HEK293 (cell line): ENCODE data around the gene TSC22D1.

Experiments used
- CTCF ChIA-PET: fragments of 350-600 bp; formaldehyde crosslinking; extraction: SDS; loops from one replicate; lab custom pipeline; 2021; ENCODE audit warnings: antibody characterized with exemption; lab: Yijun Ruan, JAX
- POLR2A ChIA-PET: fragments of 300-600 bp; formaldehyde crosslinking; extraction: SDS; loops from one replicate; lab custom pipeline; 2020; ENCODE audit warnings: antibody characterized with exemption, inconsistent platforms; lab: Yijun Ruan, JAX
- H3K27ac ChIP-seq: fragments of 200-500 bp; sonication (Bioruptor generic); 2 replicates; pipeline ENCODE4 v1.5.1; 2014; ENCODE audit warnings: low read depth, low read length, control low read depth, inconsistent platforms; ENCODE audit errors: extremely low read depth
- H3K36me3 ChIP-seq, 2 experiments: fragments of 200-500 bp in 1 of 2; sonication (Bioruptor generic) in 1 of 2; 1 replicate in 1 of 2; 2 replicates in 1 of 2; pipeline ENCODE4 v1.5.1; 2014 to 2017; ENCODE audit warnings: inconsistent platforms in 2 of 2, low read length in 2 of 2; ENCODE audit not compliant: control insufficient read depth in 2 of 2, insufficient read depth in 1 of 2
- H3K4me1 ChIP-seq: fragments of 200-500 bp; sonication (Bioruptor generic); 2 replicates; pipeline ENCODE4 v1.5.1; 2014; ENCODE audit warnings: mild to moderate bottlenecking, low read length, inconsistent platforms; ENCODE audit not compliant: control insufficient read depth, insufficient read depth
- H3K4me3 ChIP-seq: 2 replicates; pipeline ENCODE4 v1.5.1; 2011; ENCODE audit warnings: low read depth, mild to moderate bottlenecking, control low read depth, low read length, moderate library complexity
- H3K9me3 ChIP-seq: fragments of 200-500 bp; sonication (Bioruptor generic); 2 replicates; pipeline ENCODE4 v1.5.1; 2014; ENCODE audit warnings: low read depth, low read length, inconsistent platforms; ENCODE audit not compliant: control insufficient read depth, insufficient read depth
- KLF9 ChIP-seq: fragments of 450-650 bp; formaldehyde crosslinking; IDR thresholded peaks from 2 replicates; pipeline ENCODE4 v1.5.1; 2016; ENCODE audit warnings: missing biosample characterization, missing genetic modification characterization, low read depth
- SCRT1 ChIP-seq: fragments of 450-650 bp; formaldehyde crosslinking; IDR thresholded peaks from 2 replicates; pipeline ENCODE4 v1.5.1; 2016; ENCODE audit warnings: missing biosample characterization, missing genetic modification characterization, borderline replicate concordance
- SCRT2 ChIP-seq: fragments of 450-650 bp; formaldehyde crosslinking; IDR thresholded peaks from 2 replicates; pipeline ENCODE4 v1.5.1; 2016; ENCODE audit warnings: missing biosample characterization, missing genetic modification characterization
- SP2 ChIP-seq: fragments of 450-650 bp; formaldehyde crosslinking; IDR thresholded peaks from 2 replicates; pipeline ENCODE4 v1.5.1; 2016; ENCODE audit warnings: missing biosample characterization, missing genetic modification characterization
- ZNF114 ChIP-seq: fragments of 450-650 bp; formaldehyde crosslinking; IDR thresholded peaks from 2 replicates; pipeline ENCODE4 v1.5.0; 2017; ENCODE audit warnings: missing biosample characterization, missing genetic modification characterization
- ZNF223 ChIP-seq: fragments of 450-650 bp; formaldehyde crosslinking; IDR thresholded peaks from 2 replicates; pipeline ENCODE4 v1.5.1; 2016; ENCODE audit warnings: missing biosample characterization, missing genetic modification characterization
- ZNF37A ChIP-seq: fragments of 450-650 bp; IDR thresholded peaks from 2 replicates; pipeline ENCODE4 v1.5.1; 2018; ENCODE audit warnings: missing biosample characterization, missing genetic modification characterization
- ZNF423 ChIP-seq: fragments of 450-650 bp; formaldehyde crosslinking; IDR thresholded peaks from 2 replicates; pipeline ENCODE4 v1.5.1; 2016; ENCODE audit warnings: missing biosample characterization, missing genetic modification characterization
- ZNF514 ChIP-seq: fragments of 450-650 bp; formaldehyde crosslinking; IDR thresholded peaks from 2 replicates; pipeline ENCODE4 v1.5.1; 2016; ENCODE audit warnings: missing biosample characterization, missing genetic modification characterization
- ZNF654 ChIP-seq: fragments of 450-650 bp; formaldehyde crosslinking; IDR thresholded peaks from 2 replicates; pipeline ENCODE4 v1.5.1; 2016; ENCODE audit warnings: low read depth, missing biosample characterization, missing genetic modification characterization
- ZNF660 ChIP-seq: fragments of 450-650 bp; IDR thresholded peaks from 2 replicates; pipeline ENCODE4 v1.5.1; 2018; ENCODE audit warnings: missing biosample characterization, mild to moderate bottlenecking, missing genetic modification characterization
- ZNF776 ChIP-seq: fragments of 450-650 bp; formaldehyde crosslinking; IDR thresholded peaks from 2 replicates; pipeline ENCODE4 v1.5.0; 2017; ENCODE audit warnings: missing biosample characterization, missing genetic modification characterization, borderline replicate concordance
- TF ChIP-seq, protein P1 (sequence below): fragments of 450-650 bp; formaldehyde crosslinking; IDR thresholded peaks from 2 replicates; pipeline ENCODE4 v1.5.1; 2016; ENCODE audit warnings: missing biosample characterization, missing genetic modification characterization, low read depth
- TF ChIP-seq, protein P2 (sequence below): fragments of 450-650 bp; formaldehyde crosslinking; IDR thresholded peaks from 2 replicates; pipeline ENCODE4 v1.5.1; 2016; ENCODE audit warnings: missing biosample characterization, missing genetic modification characterization
- TF ChIP-seq, protein P3 (sequence below): fragments of 450-650 bp; formaldehyde crosslinking; IDR thresholded peaks from 2 replicates; pipeline ENCODE4 v1.5.1; 2017; ENCODE audit warnings: missing biosample characterization, missing genetic modification characterization
- TF ChIP-seq, protein P4 (sequence below): fragments of 450-650 bp; formaldehyde crosslinking; conservative IDR thresholded peaks from 2 replicates; pipeline ENCODE4 v1.5.1; 2016; ENCODE audit warnings: low read depth, missing biosample characterization, missing genetic modification characterization

Gene TSC22D1

DNA sequence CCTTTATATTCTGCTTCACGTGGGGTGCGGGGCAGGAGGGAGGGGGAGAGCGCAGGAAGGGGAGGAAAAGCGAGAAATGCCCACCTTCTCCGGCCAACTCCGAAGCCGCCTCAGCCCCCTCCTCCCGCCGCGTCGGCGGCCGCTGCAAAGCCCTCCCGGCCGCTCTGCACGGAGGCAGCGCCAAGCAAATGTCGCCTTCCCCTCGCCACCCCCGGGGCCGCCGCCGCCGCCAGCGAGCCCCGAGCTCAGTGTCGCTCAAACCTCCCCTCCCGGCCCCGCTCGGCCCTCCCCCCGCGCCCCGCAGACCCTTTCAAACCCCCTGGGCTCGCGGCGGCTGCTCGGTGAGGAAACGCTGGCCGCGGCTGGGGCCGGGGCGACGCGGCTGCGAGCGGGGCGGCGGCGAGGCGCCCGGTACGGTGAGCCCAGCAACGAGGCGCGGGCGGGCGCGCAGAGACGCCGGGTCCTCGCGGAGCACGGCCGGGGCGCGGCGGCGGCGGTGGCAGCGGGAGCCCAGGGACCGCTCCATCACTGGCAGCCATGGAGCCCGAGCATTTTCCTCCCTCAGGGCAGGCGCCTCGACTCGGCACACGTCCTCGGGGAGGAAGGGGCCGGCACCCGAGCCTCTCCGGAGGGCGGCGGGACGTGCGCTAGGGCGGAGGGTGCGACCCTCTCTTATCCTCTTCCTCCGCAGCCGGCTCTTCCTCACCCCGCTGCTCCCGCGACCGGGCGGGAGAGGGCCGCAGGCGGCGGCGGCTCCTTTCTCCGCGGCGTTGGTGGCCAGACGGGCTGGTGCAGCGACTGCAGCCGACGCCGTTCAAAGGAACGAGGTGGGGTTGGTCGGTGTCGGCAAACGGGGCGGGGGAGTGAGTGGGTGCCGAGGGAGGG is 463 bp upstream of the TSC22D1 start (continued):
- TF ChIP-seq, protein P1, sequence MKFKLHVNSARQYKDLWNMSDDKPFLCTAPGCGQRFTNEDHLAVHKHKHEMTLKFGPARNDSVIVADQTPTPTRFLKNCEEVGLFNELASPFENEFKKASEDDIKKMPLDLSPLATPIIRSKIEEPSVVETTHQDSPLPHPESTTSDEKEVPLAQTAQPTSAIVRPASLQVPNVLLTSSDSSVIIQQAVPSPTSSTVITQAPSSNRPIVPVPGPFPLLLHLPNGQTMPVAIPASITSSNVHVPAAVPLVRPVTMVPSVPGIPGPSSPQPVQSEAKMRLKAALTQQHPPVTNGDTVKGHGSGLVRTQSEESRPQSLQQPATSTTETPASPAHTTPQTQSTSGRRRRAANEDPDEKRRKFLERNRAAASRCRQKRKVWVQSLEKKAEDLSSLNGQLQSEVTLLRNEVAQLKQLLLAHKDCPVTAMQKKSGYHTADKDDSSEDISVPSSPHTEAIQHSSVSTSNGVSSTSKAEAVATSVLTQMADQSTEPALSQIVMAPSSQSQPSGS, result no peak
- TF ChIP-seq ZNF654 (tag by site-specific recombination), result no peak
- TF ChIP-seq, protein P2, sequence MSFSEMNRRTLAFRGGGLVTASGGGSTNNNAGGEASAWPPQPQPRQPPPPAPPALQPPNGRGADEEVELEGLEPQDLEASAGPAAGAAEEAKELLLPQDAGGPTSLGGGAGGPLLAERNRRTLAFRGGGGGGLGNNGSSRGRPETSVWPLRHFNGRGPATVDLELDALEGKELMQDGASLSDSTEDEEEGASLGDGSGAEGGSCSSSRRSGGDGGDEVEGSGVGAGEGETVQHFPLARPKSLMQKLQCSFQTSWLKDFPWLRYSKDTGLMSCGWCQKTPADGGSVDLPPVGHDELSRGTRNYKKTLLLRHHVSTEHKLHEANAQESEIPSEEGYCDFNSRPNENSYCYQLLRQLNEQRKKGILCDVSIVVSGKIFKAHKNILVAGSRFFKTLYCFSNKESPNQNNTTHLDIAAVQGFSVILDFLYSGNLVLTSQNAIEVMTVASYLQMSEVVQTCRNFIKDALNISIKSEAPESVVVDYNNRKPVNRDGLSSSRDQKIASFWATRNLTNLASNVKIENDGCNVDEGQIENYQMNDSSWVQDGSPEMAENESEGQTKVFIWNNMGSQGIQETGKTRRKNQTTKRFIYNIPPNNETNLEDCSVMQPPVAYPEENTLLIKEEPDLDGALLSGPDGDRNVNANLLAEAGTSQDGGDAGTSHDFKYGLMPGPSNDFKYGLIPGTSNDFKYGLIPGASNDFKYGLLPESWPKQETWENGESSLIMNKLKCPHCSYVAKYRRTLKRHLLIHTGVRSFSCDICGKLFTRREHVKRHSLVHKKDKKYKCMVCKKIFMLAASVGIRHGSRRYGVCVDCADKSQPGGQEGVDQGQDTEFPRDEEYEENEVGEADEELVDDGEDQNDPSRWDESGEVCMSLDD (tag by site-specific recombination), result no peak
- TF ChIP-seq, protein P3, sequence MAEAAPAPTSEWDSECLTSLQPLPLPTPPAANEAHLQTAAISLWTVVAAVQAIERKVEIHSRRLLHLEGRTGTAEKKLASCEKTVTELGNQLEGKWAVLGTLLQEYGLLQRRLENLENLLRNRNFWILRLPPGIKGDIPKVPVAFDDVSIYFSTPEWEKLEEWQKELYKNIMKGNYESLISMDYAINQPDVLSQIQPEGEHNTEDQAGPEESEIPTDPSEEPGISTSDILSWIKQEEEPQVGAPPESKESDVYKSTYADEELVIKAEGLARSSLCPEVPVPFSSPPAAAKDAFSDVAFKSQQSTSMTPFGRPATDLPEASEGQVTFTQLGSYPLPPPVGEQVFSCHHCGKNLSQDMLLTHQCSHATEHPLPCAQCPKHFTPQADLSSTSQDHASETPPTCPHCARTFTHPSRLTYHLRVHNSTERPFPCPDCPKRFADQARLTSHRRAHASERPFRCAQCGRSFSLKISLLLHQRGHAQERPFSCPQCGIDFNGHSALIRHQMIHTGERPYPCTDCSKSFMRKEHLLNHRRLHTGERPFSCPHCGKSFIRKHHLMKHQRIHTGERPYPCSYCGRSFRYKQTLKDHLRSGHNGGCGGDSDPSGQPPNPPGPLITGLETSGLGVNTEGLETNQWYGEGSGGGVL (tag by site-specific recombination), result no peak
- TF ChIP-seq ZNF114 (tag by site-specific recombination), result no peak
- no peak for TF ChIP-seq ZNF776 (tag by site-specific recombination)
- TF ChIP-seq ZNF514, result no peak
- no peak; the same call in 1 of the 2 replicates for TF ChIP-seq KLF9
- no peak for TF ChIP-seq ZNF423 (tag by site-specific recombination)
- peak; percentile 62 for TF ChIP-seq SP2 (tag by site-specific recombination)
- no peak for TF ChIP-seq ZNF37A
- TF ChIP-seq ZNF660, result 0 out of 2 replicates have a peak, but pooled peaks have one; percentile 27
- TF ChIP-seq, protein P4, sequence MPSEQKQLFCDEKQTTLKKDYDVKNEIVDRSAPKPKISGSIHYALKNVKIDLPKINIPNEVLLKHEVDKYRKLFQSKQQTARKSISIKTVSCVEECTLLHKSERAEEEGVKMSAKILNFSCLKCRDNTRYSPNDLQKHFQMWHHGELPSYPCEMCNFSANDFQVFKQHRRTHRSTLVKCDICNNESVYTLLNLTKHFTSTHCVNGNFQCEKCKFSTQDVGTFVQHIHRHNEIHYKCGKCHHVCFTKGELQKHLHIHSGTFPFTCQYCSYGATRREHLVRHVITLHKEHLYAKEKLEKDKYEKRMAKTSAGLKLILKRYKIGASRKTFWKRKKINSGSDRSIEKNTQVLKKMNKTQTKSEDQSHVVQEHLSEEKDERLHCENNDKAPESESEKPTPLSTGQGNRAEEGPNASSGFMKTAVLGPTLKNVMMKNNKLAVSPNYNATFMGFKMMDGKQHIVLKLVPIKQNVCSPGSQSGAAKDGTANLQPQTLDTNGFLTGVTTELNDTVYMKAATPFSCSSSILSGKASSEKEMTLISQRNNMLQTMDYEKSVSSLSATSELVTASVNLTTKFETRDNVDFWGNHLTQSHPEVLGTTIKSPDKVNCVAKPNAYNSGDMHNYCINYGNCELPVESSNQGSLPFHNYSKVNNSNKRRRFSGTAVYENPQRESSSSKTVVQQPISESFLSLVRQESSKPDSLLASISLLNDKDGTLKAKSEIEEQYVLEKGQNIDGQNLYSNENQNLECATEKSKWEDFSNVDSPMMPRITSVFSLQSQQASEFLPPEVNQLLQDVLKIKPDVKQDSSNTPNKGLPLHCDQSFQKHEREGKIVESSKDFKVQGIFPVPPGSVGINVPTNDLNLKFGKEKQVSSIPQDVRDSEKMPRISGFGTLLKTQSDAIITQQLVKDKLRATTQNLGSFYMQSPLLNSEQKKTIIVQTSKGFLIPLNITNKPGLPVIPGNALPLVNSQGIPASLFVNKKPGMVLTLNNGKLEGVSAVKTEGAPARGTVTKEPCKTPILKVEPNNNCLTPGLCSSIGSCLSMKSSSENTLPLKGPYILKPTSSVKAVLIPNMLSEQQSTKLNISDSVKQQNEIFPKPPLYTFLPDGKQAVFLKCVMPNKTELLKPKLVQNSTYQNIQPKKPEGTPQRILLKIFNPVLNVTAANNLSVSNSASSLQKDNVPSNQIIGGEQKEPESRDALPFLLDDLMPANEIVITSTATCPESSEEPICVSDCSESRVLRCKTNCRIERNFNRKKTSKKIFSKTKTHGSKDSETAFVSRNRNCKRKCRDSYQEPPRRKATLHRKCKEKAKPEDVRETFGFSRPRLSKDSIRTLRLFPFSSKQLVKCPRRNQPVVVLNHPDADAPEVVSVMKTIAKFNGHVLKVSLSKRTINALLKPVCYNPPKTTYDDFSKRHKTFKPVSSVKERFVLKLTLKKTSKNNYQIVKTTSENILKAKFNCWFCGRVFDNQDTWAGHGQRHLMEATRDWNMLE (tag by site-specific recombination), result no peak

DNA sequence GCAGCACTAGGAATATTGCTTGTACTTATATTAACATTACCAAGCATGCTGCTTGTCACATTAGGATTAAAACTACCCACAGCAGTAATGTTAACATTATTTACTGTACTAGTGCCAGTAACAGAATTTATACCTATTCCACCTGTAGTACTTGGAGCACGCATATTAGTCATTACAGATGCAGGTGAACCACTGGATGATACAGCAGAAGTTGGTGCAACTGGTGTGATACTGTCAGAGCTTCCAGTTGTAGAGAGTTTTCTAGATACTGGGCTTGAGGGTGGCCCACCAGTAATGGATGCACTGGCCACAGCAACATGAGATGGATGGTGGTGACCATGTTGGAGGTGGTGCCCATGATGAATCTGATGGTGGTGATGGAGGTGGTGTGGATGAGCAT is 1.1 kb downstream of the TSC22D1 start:
- ChIA-PET POLR2A (no interaction called here), CTCF (interaction anchor here (0.7 to 1.1 kb wide), 2 partner anchors 15 to 141 kb away, joined by 3 to 4 read pairs; no protein-coding TSS in a partner anchor)
- Histone ChIP-seq H3K27ac (no peak overlapping the region), H3K4me1 (peaks cover 11% of the 10 kb centered on the region), H3K9me3 (no peaks in the 10 kb centered on the region; the same call in 1 of the 2 replicates), H3K36me3 (peaks cover 0 to 10% of the 10 kb centered on the region in 2 experiments; a peak in 1 of 3 replicates), H3K4me3 (no peak overlapping the region)
- TF ChIP-seq ZNF223 (no peak), SCRT1 (peak; percentile 68), SCRT2 (peak; percentile 88)
